Measurements from ENCODE around the gene XRCC5.

- TF ChIP-seq YY1 (tag by site-specific recombination; IDR thresholded peaks at IDR 0.05) (no peak), YY2 (tag by site-specific recombination; IDR thresholded peaks at IDR 0.05) (no peak), CTCF (tag by site-specific recombination; IDR thresholded peaks at IDR 0.05) (no peak), ZNF202 (tag by site-specific recombination; IDR thresholded peaks at IDR 0.05; ENCODE audit: borderline replicate concordance) (no peak), ELK4 (IDR thresholded peaks at IDR 0.05; ENCODE audit: borderline replicate concordance, low read depth, low read length) (no peak), TRIM28 (IDR thresholded peaks at IDR 0.05; ENCODE audit: borderline replicate concordance, low read length) (no peak), ZBTB44 (tag by site-specific recombination; IDR thresholded peaks at IDR 0.05) (no peak), PRDM6 (tag by site-specific recombination; IDR thresholded peaks at IDR 0.05) (no peak), ZNF776 (tag by site-specific recombination; IDR thresholded peaks at IDR 0.05; ENCODE audit: borderline replicate concordance) (no peak), TCF7L2 (IDR thresholded peaks at IDR 0.05; ENCODE audit: borderline replicate concordance, low read depth, low read length) (no peak), ZNF518A (tag by site-specific recombination; conservative IDR thresholded peaks at IDR 0.05; ENCODE audit: low read depth) (no peak)
Observed at GRCh38 chr2:216202626-216203250, 93.6 kb downstream of the XRCC5 start.

Measured in HEK293 (cell line).